Activated gamma-delta T cell treated with Interleukin-2 at 50 U/mL for 16 hours (primary cell): ENCODE data around the gene NR1D1.
A peak's percentile ranks its signal among the peaks of the same experiment; 100 is the strongest.

ENCODE experiments used
- DNase-seq: peaks from one replicate; pipeline ENCODE4 v3.0.0-alpha.2; 2020

The NR1D1 gene

GRCh38 chr17:40095944-40096791 lies 4.2 kb downstream of the NR1D1 start:
- DNase-seq = peak; percentile 78

GRCh38 chr17:40095351-40095943 lies 4.9 kb downstream of the NR1D1 start:
- DNase-seq = no peak

GRCh38 chr17:40094874-40095273 lies 5.5 kb downstream of the NR1D1 start:
- DNase-seq = no peak

- DNase-seq = no peak
These were observed 6.7 kb downstream of the NR1D1 start for GRCh38 chr17:40093580-40094201.

GRCh38 chr17:40093005-40093579 lies 7.3 kb downstream of the NR1D1 start:
- DNase-seq = no peak

GRCh38 chr17:40092581-40092980 lies 7.8 kb downstream of the NR1D1 start:
- no peak for DNase-seq

- DNase-seq = no peak
These were observed 8.5 kb downstream of the NR1D1 start for GRCh38 chr17:40091691-40092397.

- DNase-seq = no peak
These were observed 9.9 kb downstream of the NR1D1 start for GRCh38 chr17:40090237-40091119.

- no peak for DNase-seq
These were observed 11.1 kb downstream of the NR1D1 start for GRCh38 chr17:40089077-40089895.

- no peak for DNase-seq
These were observed 12.3 kb downstream of the NR1D1 start for GRCh38 chr17:40087903-40088718.

- DNase-seq = no peak
These were observed 13.2 kb downstream of the NR1D1 start for GRCh38 chr17:40087049-40087794.

- peak; percentile 64 for DNase-seq
These were observed 14.0 kb downstream of the NR1D1 start for GRCh38 chr17:40086150-40087044.

- no peak for DNase-seq
These were observed 15.9 kb downstream of the NR1D1 start for GRCh38 chr17:40084477-40084876.

- DNase-seq = no peak
These were observed 20.8 kb downstream of the NR1D1 start for GRCh38 chr17:40079545-40079944.

- DNase-seq = no peak
These were observed 23.8 kb downstream of the NR1D1 start for GRCh38 chr17:40076591-40076990.

- DNase-seq = no peak
These were observed 24.4 kb downstream of the NR1D1 start for GRCh38 chr17:40075942-40076498.

GRCh38 chr17:40075201-40075941 lies 25.0 kb downstream of the NR1D1 start:
- DNase-seq = peak; percentile 66
